Mesodermal cell (in vitro differentiated cells): ENCODE data around the gene SNX24.

Experiments used
- H3K27ac ChIP-seq: 2 replicates; pipeline ENCODE4 v1.7.0; 2013; ENCODE audit warnings: mild to moderate bottlenecking, low read depth, low read length, moderate library complexity; ENCODE audit not compliant: severe bottlenecking
- H3K36me3 ChIP-seq: 2 replicates; pipeline ENCODE4 v1.7.1; 2013; ENCODE audit warnings: mild to moderate bottlenecking, low read length, moderate library complexity; ENCODE audit not compliant: control insufficient read depth, insufficient read depth
- H3K4me1 ChIP-seq: one replicate; pipeline ENCODE4 v1.7.1; 2013; ENCODE audit warnings: mild to moderate bottlenecking, low read length; ENCODE audit not compliant: insufficient read depth, control insufficient read depth, poor library complexity, severe bottlenecking
- H3K4me3 ChIP-seq: 2 replicates; pipeline ENCODE4 v1.7.0; 2013; ENCODE audit warnings: low read length, control low read depth, mild to moderate bottlenecking; ENCODE audit not compliant: insufficient read depth, poor library complexity, severe bottlenecking; ENCODE audit errors: extremely low read depth
- H3K9me3 ChIP-seq: 2 replicates; pipeline ENCODE4 v1.7.1; 2013; ENCODE audit warnings: mild to moderate bottlenecking, low read length, moderate library complexity; ENCODE audit not compliant: control insufficient read depth
- WGBS, 2 experiments: methylation state at CpG; one replicate each; pipeline ENCODE4 v1.1.5; 2013; ENCODE audit warnings: missing lambda C conversion rate in 2 of 2; ENCODE audit not compliant: insufficient coverage in 2 of 2; 5-methylcytosine and 5-hydroxymethylcytosine counted together

SNX24 gene

DNA sequence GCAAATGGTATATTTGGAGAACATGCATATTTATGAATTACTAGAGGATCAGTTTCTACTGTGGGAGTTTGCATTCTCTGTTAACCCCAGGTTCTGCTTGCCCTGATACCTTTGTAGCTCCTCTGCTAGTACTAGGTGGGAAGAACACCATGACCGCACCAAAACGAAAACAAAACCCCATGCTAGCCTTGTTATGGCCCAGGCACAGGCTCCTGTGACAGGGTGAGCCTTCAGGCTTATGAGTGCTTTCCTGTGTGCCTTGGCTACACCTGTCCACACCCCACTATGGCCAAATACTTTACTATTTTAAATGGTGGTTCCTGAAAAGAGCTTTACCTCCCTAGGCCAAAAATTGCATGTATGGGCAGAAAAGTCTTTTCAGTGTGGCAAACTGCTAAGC, 96.3 kb downstream of the SNX24 start:
- WGBS, 2 experiments: 60 to 94% methylated on average over 1 to 2 of the region's 2 CpGs
- Histone ChIP-seq H3K4me3 (no peak overlapping the region), H3K36me3 (peaks cover 2% of the 10 kb centered on the region), H3K9me3 (no peaks in the 10 kb centered on the region), H3K27ac (no peak overlapping the region), H3K4me1 (peaks cover 16% of the 10 kb centered on the region)

GRCh38 chr5:122942164-122942914, 96.9 kb downstream of the SNX24 start:
- Histone ChIP-seq H3K9me3 (no peaks in the 10 kb centered on the region), H3K27ac (no peak overlapping the region), H3K4me1 (peaks cover 16% of the 10 kb centered on the region), H3K4me3 (no peak overlapping the region), H3K36me3 (peaks cover 4% of the 10 kb centered on the region)
- WGBS, 2 experiments: 55 to 56% methylated on average over 3 to 4 of the region's 8 CpGs

DNA sequence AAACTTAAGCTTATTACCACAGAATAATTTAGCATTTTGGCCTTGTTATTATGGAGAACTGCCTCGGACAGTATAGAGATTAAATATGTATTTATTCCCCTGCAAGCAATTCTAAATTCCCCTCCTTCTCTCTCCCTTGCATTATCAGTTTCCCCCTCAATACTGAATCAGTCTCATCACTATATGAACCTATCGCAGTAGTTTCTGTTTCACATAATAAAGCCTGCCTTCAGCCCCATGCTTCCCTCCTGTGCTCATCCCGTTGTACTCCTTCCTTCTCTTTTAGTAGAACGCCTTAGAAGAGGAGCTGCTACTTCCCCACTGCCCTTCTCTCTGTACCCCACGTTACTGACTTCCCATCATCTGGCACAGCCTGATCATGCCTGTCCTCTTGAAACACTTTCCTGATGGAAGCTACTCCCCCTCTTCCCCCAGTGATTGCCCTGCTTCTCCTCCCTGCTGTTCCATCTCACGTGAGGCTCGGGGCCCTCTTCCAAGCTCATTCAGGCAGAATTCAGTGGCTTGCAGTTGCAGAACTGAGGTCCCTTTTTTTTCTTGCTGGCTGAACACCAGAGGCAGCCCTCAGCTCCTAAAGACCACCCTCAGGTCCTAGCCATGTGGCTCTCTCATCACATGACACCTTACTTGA, 97.8 kb downstream of the SNX24 start:
- WGBS, 2 experiments: 74 to 78% methylated on average over 6 of the region's 7 CpGs
- H3K36me3 ChIP-seq: peaks cover 4% of the 10 kb centered on the region
- H3K9me3 ChIP-seq: no peaks in the 10 kb centered on the region
- H3K27ac ChIP-seq: no peak overlapping the region
- H3K4me1 ChIP-seq: peaks cover 16% of the 10 kb centered on the region
- no peak overlapping the region for H3K4me3 ChIP-seq

DNA sequence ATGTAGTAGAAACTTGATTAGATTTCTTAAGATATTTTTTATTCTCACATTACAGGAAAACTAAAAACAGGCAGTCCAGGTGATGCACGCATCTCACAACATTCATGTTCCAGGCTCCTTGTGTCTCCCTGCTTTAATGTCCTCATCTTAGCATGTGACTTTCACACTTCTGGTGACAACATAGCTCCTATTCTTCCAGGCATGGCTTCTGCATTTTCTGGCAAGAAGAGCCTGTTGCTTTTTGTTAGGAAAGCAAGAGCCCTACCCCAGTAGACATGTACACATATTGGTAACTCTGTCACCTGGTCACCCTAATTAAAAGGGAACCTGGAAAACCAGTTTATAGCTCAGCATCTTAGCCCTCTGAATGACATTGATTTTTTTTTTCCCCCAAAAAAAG, 98.6 kb downstream of the SNX24 start:
- H3K4me3 ChIP-seq: no peak overlapping the region

DNA sequence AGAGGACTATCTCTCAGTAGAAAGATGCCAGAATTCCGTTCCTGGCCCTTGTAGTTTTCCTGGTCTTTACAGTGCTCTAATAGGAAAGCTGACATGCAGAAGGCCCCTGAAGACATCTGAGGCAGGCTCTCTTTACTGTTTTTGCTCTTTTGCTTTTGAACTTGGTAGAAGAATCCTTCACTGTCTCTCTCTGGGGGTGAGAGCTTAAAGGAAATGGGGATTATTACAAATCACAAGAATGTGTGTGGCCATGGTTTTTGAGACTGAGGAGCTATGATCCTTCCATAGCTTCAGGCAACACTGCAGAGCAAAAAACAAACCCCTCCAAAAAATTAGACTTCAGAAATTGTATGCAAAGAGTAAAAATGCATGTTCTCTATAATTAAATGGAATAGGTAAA, 102.0 kb downstream of the SNX24 start:
- H3K9me3 ChIP-seq: no peaks in the 10 kb centered on the region
- H3K27ac ChIP-seq: no peak overlapping the region
- 75 to 100% methylated on average over 1 of the region's 1 CpG for WGBS, 2 experiments
- peaks cover 7% of the 10 kb centered on the region for H3K36me3 ChIP-seq
- H3K4me1 ChIP-seq: peaks cover 9% of the 10 kb centered on the region
- H3K4me3 ChIP-seq: no peak overlapping the region

More for the DNA sequence above, 98.6 kb downstream of the SNX24 start:
- H3K4me1 ChIP-seq: peaks cover 16% of the 10 kb centered on the region
- H3K9me3 ChIP-seq: no peaks in the 10 kb centered on the region
- no peak overlapping the region for H3K27ac ChIP-seq
- WGBS, 2 experiments: 100% methylated on average over 1 of the region's 1 CpG
- H3K36me3 ChIP-seq: peaks cover 7% of the 10 kb centered on the region

GRCh38 chr5:122947772-122948171, 102.4 kb downstream of the SNX24 start:
- Histone ChIP-seq H3K27ac (no peak overlapping the region), H3K9me3 (no peaks in the 10 kb centered on the region), H3K4me1 (peaks cover 5% of the 10 kb centered on the region), H3K4me3 (no peak overlapping the region), H3K36me3 (peaks cover 7% of the 10 kb centered on the region)
- WGBS, 2 experiments: 80% methylated on average over 1 of the region's 3 CpGs

- 100% methylated on average over 1 of the region's 2 CpGs; no CpG with 5 or more reads in 1 of the 2 experiments for WGBS, 2 experiments
- Histone ChIP-seq H3K27ac (no peak overlapping the region), H3K4me3 (no peak overlapping the region), H3K9me3 (no peaks in the 10 kb centered on the region), H3K36me3 (peaks cover 7% of the 10 kb centered on the region), H3K4me1 (no peaks in the 10 kb centered on the region)
These were observed 102.9 kb downstream of the SNX24 start for GRCh38 chr5:122948319-122948718.

DNA sequence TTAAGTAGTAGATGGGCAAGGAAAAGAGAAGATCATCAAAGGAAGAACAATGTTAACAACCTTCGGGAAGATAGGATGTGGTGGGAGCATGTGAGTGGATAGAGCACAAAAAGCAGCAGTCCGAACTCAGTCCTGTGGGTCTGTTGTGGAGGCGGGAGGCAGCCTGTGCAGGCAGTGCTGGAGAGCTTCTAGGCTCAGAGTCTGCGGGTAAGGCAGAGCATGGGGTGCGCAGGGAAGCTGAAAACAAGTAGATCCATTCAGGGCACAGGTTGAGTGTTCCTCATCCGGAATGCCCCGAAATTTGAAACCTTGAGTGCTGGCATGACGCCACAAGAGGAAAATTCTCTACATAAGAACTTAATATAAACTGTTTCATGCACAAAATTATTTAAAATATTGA, 106.2 kb downstream of the SNX24 start:
- WGBS, 2 experiments: 88 to 94% methylated on average over 3 to 5 of the region's 8 CpGs
- Histone ChIP-seq H3K4me1 (no peaks in the 10 kb centered on the region), H3K9me3 (no peaks in the 10 kb centered on the region), H3K4me3 (no peak overlapping the region), H3K27ac (no peak overlapping the region), H3K36me3 (peaks cover 6% of the 10 kb centered on the region)

GRCh38 chr5:122954719-122955118, 109.3 kb downstream of the SNX24 start:
- Histone ChIP-seq H3K4me3 (no peak overlapping the region), H3K9me3 (no peaks in the 10 kb centered on the region), H3K4me1 (no peaks in the 10 kb centered on the region), H3K36me3 (no peaks in the 10 kb centered on the region), H3K27ac (no peak overlapping the region)

- no peaks in the 10 kb centered on the region for H3K9me3 ChIP-seq
- no peaks in the 10 kb centered on the region for H3K36me3 ChIP-seq
- H3K4me1 ChIP-seq: no peaks in the 10 kb centered on the region
- no peak overlapping the region for H3K27ac ChIP-seq
- H3K4me3 ChIP-seq: no peak overlapping the region
These were observed 112.0 kb downstream of the SNX24 start for GRCh38 chr5:122957457-122957856.

GRCh38 chr5:122959740-122960445, 114.5 kb downstream of the SNX24 start:
- no peaks in the 10 kb centered on the region for H3K36me3 ChIP-seq
- H3K9me3 ChIP-seq: no peaks in the 10 kb centered on the region
- 0 to 100% methylated on average over 1 of the region's 4 CpGs for WGBS, 2 experiments
- no peak overlapping the region for H3K4me3 ChIP-seq
- H3K4me1 ChIP-seq: no peaks in the 10 kb centered on the region
- no peak overlapping the region for H3K27ac ChIP-seq
